COLO668 (cell line): ENCODE results near the gene CLIC5.

Experiments
- DNase-seq: peaks from one replicate; lab custom pipeline; 2025; ENCODE audit not compliant: unreplicated experiment; lab: John Stamatoyannopoulos, UW

CLIC5 gene

DNA sequence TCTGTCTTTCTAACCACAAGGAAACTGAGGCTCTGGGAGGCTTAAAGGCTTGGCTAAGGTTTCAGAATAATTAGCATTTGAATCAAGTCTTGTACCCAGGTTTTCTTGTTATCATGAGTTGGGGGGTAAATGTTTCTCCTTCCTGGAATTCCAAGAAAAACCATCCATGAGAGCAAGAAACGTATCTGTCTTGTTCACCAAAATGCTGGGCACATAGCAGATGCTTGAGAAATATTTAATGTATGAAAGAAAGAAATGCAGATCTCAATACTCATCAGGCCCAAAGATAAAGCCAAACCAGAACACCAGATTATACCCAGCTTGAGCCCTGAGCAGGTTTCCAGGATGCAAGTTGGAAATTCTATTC, 164.6 kb downstream of the CLIC5 start:
- no peak for DNase-seq

DNA sequence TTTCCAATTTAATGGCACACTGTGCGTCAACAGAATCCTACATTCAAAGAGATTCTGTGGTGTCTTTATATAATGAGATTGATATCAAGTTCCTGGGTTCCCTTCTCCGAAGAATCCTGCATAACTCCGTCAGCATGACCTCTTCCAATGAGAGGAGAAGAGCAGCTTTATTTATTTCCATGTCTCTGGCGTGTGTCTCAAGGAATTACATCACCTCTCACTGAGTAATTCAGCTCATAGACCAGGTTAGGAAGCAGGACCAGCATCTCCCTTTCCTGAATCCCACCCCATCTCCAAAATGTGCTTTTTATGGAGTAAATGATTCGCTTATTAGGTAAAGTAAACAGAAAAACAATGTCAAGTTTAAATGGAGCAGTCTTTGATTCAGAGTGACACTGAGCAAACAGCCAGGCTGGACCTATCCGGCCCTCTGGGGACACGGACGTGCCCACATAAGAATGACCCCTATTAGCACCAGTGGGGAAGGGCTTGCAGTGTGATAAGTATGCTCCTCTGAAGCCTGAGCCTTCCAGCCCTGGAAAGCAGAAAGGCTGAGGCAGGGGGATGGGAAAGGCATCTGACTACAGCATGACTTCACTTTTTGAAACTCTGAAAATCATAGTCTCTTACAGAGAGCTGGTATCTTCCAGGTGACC, 165.2 kb downstream of the CLIC5 start:
- DNase-seq: no peak

DNA sequence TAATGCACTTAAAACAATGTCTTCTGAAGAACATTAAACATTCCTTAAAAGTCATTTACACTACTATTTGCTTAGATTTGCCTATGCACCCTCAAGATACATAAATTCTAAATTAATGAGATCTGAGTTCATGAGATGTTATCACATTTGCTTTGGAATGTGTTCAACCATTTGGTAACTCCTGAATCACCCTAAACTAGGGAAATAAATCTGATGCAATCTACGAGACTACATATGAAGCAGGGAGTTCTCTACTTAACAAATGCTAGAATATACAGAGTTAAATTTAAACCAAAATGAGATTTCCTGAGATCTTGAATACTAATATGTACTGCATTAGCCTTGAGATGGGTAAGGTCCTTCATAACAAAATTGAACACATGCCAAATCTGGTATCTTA, 170.1 kb downstream of the CLIC5 start:
- no peak for DNase-seq

DNA sequence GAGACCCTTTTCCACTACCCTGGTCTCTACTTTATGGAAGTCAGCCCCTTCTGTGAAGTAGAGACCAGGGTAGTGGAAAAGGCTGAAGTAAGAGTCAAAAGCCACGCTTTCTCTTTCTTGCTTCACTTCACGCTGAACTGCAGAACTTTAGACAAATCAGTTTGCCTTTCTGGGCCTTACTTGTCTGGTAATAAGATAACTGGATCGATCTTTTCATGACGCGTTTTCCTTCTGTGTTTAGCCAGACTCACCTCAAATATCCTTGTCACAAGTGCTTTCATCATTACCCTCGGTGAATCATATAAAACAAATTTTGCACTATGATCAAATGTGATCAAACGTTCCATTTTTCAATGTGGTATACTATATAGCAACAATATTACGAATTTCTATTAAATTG, 170.7 kb downstream of the CLIC5 start:
- DNase-seq: no peak

DNA sequence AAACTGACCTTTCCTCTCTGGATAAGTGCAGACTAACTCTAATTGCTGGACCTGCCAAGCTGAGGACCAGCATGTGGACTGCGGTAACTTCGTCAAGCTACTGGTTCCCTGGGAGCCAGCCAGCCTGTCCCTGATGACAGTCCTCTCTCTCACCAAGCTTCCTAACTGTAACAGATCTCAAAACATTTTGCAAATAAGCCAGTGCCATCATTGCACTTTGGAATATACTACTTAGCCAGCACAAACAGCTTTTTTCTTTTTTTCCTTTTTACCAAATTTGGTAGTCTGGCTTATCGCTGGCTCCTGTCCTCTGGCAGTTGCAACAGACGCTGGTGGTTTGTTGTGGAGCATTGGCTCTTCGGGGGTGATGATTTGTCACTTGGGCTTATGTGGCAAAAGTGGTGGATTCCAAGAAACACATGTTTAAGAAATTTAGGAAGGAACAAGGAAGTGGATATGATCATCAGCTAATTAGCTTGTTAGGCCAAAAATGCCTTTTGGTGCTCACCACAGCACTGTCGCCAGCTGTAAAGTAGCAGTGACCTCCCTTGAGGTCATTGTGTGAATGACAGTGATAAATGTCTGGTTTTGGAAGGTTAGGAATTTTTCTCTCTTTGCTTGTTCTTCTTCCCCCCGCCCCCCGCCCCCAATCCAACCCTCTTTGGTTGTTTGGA, 171.7 kb downstream of the CLIC5 start:
- DNase-seq: no peak

DNA sequence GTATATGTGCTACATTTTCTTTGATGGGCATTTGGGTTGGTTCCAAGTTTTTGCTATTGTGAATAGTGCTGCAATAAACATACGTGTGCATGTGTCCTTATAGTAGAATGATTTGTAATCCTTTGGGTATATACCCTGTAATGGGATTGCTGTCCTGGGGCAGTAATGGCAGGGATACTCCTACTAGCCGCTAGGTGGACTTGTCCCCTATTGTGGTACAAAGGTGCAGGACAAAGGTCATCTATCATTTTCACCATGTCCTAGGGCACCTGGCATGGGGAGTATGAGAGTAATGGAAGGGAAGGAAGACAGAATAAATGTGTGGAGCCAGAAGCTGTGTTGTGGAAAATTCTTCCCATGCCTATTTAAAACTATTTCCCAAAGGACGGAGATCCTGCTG, 174.6 kb downstream of the CLIC5 start:
- DNase-seq: no peak

DNA sequence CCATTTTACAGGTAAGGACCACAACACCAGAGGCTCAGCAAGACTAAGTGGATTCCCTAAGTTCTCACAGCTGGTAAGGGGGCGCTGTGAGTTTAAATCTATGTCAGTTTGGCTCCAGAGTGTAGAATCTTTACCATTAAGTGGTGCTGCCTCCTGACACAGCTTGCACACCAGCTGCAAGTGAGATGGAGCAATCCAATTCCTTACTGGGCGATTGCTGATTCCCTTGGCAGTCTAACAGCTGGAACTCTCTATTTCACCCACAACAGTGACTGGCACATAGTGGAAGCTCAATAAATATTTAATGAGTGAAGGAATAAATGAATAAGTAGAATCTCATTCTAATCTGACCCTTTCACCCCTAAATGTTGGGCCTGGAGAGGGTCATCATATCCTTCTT, 176.7 kb downstream of the CLIC5 start:
- DNase-seq: no peak

DNA sequence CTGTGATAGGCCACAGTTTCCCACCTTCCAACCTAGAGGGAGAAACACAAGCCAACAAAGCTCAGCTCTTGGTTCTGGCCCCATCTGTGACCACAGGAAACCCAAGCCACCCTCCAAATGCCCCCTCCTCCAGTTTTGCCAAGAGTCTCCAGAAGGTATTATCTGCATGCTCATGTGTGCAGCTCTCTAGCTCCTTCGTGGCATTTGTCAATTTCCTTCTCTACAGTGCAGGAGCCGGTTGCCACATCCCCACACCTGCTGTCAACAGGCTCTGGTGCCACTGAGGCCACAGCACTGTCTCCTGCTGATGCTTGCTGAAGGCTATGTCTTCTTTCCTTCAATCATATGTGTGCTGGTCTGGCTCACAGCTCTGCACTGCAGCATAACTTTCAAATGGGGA, 177.2 kb downstream of the CLIC5 start:
- DNase-seq: no peak

DNA sequence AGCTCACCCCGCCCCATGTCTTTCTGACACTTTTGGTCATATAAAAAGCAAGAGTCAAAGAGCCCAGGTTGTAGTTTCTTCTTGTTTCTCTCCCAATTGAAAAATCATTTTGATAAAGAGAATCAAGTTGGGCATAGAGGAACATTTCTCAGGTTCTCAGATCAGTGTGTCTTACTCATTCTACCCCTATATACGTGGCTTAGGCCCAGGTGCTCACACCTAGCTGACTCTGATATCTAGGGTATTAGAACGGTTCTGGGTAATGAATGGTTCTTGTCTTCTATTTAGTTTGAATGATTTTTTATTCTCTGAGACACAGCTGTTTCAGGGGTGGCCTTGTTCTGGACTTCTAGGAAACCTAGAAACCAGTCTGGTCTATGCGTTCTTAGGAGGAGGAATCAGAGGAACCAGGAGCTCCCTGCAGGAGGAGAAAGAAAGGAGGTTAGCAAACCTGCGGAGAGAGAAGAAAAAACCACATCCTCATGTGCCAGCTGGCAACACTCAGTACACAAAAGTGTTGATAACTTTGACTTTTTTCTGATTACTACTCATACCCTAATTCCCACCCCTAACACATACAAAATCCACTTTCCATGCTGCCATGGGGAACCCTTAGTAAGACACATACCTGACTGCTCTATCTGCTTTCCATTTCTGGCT, 178.0 kb downstream of the CLIC5 start:
- no peak for DNase-seq

DNA sequence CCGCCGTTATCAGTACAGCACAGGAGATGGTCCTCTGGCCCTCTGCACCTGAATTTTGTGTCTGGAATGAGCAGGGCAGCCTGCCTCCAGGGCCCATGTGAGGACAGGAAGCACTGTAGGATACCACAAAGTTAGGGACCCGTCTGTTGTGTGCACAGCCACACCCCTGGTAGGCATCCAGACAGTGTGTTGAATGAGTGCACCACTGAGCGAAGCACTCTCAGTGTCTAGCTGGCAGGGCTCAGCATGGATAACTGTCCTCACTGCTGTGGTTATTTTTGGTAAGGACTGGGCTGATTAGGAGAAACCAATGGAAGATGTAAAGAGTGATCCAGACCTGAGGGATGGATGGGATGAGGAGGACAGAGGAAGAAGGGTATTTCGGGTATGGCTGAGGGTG, 178.7 kb downstream of the CLIC5 start:
- DNase-seq: no peak

DNA sequence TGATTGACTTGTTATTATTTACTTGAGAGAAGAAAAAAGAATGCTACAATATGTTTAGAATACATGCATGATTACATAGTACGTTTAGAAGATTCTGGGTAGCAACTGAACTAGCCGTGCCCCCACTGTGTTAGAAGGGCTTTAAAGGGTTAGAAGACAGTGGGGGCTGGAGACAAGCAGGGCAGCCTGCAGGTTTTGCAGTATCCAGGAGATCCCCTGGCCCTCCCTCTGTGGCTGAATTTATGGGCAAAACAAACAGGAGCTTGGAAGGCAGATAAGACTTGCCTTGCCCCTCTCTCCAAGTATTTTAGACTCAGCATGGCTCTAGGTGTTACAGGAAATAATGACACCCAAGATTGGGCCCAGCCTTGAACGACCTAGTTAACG, 179.2 kb downstream of the CLIC5 start:
- no peak for DNase-seq

DNA sequence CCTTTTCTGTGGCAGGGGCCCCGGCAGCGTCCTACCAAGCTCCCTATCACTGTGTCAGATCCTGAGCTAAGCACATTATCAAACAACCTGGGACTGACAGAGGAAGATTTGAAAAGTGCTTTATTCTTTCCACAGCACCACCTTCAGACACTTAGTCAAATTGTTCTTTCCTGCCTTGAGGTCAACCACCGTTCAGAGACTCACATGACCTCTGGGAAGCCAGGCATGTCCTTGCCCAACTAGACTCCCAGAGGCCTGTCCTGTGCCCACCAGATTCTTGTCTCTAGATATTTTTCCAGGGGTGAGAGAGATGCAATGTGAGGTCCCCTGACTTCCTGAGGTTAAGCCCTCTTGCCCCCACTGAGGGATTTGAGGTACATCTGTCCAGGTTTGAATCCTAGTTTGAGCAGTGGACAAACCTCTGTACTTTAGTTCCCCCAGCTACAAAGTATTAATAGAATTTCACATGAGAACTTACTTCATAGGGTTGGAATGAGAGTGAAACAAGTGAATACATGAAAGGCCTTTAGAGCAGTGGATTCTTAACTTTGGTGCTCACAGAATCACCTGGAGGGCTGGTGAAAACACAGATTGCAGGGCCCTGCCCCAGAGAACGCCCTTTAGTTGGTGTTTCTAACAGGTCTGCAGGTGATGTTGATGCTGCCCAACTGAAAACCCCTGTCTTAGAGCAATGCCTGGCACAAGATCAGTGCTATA, 179.8 kb downstream of the CLIC5 start:
- no peak for DNase-seq

DNA sequence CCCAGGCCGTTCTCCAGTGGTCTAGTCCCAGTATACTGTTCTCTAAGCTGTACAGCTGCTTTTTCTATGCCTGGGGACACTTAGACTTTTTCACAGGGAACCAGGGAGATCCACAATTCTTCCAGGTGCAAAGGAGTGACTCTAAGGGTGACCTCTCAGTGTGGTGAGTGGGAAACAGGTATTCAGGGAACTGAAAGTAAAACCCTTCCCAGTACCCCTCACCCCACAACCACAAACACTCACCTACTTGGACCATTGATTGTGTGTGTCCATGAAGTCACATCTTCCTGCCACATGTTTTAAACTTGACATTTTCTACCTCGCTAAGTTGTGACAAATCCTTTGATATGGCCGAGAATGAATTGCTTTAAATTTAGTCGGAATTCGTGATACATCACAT, 183.6 kb downstream of the CLIC5 start:
- no peak for DNase-seq
